Measurements from ENCODE around the gene ROR1. TPM values are rescaled to one million over a fixed set of nuclear protein-coding genes. Genes with fewer than 3 reads are reported as not detected.

Gene ROR1
- total and polyA plus RNA-seq, 10 of the 15 experiments (the other 5 are each of a cell fraction or from before 2014, with no cell fraction given), result 0.02 to 0.08 (median 0.05) TPM; not detected in 6

GRCh38 chr1:64163970-64164369 lies 390.2 kb downstream of the ROR1 start:
- ATAC-seq (no peak), FAIRE-seq (no peak), DNase-seq (ENCODE audit: low read depth, low spot score) (no peak)
- Histone ChIP-seq H3K4me3 (no peak overlapping the region), H3K9me3 (replicated peaks; ENCODE audit: control insufficient read depth, insufficient read depth, low read length) (no peaks in the 10 kb centered on the region; the same call in 2 of the 3 replicates), H3K4me1 (ENCODE audit: control insufficient read depth, insufficient read depth, low read length) (no peaks in the 10 kb centered on the region), H3K79me2 (ENCODE audit: control insufficient read depth, insufficient read depth, low read length) (no peaks in the 10 kb centered on the region), H2AFZ (ENCODE audit: control insufficient read depth, low read depth, low read length) (no peak overlapping the region), H3K4me2 (ENCODE audit: control insufficient read depth, insufficient read depth) (no peak overlapping the region), H4K20me1 (ENCODE audit: control insufficient read depth, insufficient read depth) (no peaks in the 10 kb centered on the region), H3K36me3 (ENCODE audit: control insufficient read depth in 2 of 2, insufficient read depth in 2 of 2, low read length in 1 of 2) (no peaks in the 10 kb centered on the region), H3K9ac (ENCODE audit: control insufficient read depth, insufficient read depth, low read length) (no peak overlapping the region), H3K27ac (ENCODE audit: control insufficient read depth, insufficient read depth) (no peak overlapping the region), H3K27me3 (replicated peaks in 1 of 2; ENCODE audit: control insufficient read depth in 2 of 2, insufficient read depth in 2 of 2, low read length in 1 of 2) (no peaks in the 10 kb centered on the region)
- BruUV-seq (replicated peaks), result no TSS peak
- intact Hi-C loops (cut with micrococcal nuclease; ENCODE audit: unreplicated experiment), result no loop called here
- CTCF ChIA-PET, result interaction anchor here (0.7 to 3.3 kb wide), 5 partner anchors 9 to 82 kb away, joined by 3 to 19 read pairs (median 5); no protein-coding TSS in a partner anchor
- WGBS (ENCODE audit: insufficient coverage, insufficient replicate concordance, low lambda C conversion rate, missing lambda C conversion rate), result 0% methylated on average over 1 of the region's 1 CpG
- SMC1A ChIA-PET (ENCODE audit: uncharacterized antibody, unreplicated experiment), result interaction anchor here (0.6 to 3.0 kb wide), 5 partner anchors 20 to 83 kb away, joined by 3 to 9 read pairs (median 3); no protein-coding TSS in a partner anchor
- in situ Hi-C loops (cut with MboI), result no loop called here
- RAD21 ChIA-PET (ENCODE audit: unreplicated experiment), result interaction anchor here (0.9 to 1.6 kb wide), 2 partner anchors 10 to 64 kb away, joined by 3 read pairs; no protein-coding TSS in a partner anchor
- TF ChIP-seq RAD21 (IDR thresholded peaks at IDR 0.05; ENCODE audit: insufficient read depth, low read depth, low read length) (0 out of 2 replicates have a peak, but pooled peaks have one; percentile 14), NR2C2 (IDR thresholded peaks at IDR 0.05; ENCODE audit: borderline replicate concordance, control insufficient read depth, insufficient read length, low read depth) (no peak)
- POLR2A ChIA-PET, result no interaction called here

GRCh38 chr1:64166629-64167028 lies 392.8 kb downstream of the ROR1 start:
- H3K27ac ChIP-seq (ENCODE audit: control insufficient read depth, insufficient read depth), result no peak overlapping the region
- ATAC-seq (no peak), DNase-seq (ENCODE audit: low read depth, low spot score) (no peak), FAIRE-seq (no peak)
- H3K4me1 ChIP-seq (ENCODE audit: control insufficient read depth, insufficient read depth, low read length), result peaks cover 5% of the 10 kb centered on the region
- ChIA-PET POLR2A (no interaction called here), CTCF (interaction anchor here (2.4 kb wide), 1 partner anchor 30 kb away, joined by 10 read pairs; no protein-coding TSS in a partner anchor), RAD21 (ENCODE audit: unreplicated experiment) (interaction anchor here (0.9 kb wide), 1 partner anchor 31 kb away, joined by 3 read pairs; no protein-coding TSS in a partner anchor), SMC1A (ENCODE audit: uncharacterized antibody, unreplicated experiment) (interaction anchor here (0.5 to 1.4 kb wide), 3 partner anchors 65 to 492 kb away, joined by 3 read pairs; no protein-coding TSS in a partner anchor)
- no peak overlapping the region for H3K4me3 ChIP-seq
- WGBS (ENCODE audit: insufficient coverage, insufficient replicate concordance, low lambda C conversion rate, missing lambda C conversion rate), result 33% methylated on average over 3 of the region's 3 CpGs
- H2AFZ ChIP-seq (ENCODE audit: control insufficient read depth, low read depth, low read length), result no peak overlapping the region
- no peak overlapping the region for H3K4me2 ChIP-seq (ENCODE audit: control insufficient read depth, insufficient read depth)
- intact Hi-C loops (cut with micrococcal nuclease; ENCODE audit: unreplicated experiment) (no loop called here), in situ Hi-C loops (cut with MboI) (no loop called here)
- H3K27me3 ChIP-seq (replicated peaks in 1 of 2; ENCODE audit: control insufficient read depth in 2 of 2, insufficient read depth in 2 of 2, low read length in 1 of 2), result no peaks in the 10 kb centered on the region
- no peaks in the 10 kb centered on the region for H3K79me2 ChIP-seq (ENCODE audit: control insufficient read depth, insufficient read depth, low read length)
- H3K36me3 ChIP-seq (ENCODE audit: control insufficient read depth in 2 of 2, insufficient read depth in 2 of 2, low read length in 1 of 2), result no peaks in the 10 kb centered on the region
- H3K9ac ChIP-seq (ENCODE audit: control insufficient read depth, insufficient read depth, low read length), result no peak overlapping the region
- BruUV-seq (replicated peaks), result no TSS peak
- H3K9me3 ChIP-seq (replicated peaks; ENCODE audit: control insufficient read depth, insufficient read depth, low read length), result no peaks in the 10 kb centered on the region; the same call in 2 of the 3 replicates
- no peaks in the 10 kb centered on the region for H4K20me1 ChIP-seq (ENCODE audit: control insufficient read depth, insufficient read depth)
- TF ChIP-seq NR2C1 (IDR thresholded peaks at IDR 0.05), result no peak
- TF ChIP-seq IRF4 (IDR thresholded peaks at IDR 0.05; ENCODE audit: low read depth, low read length), result no peak
- TF ChIP-seq RUNX3 (IDR thresholded peaks at IDR 0.05; ENCODE audit: low read length), result no peak
- no peak for TF ChIP-seq SIX5 (IDR thresholded peaks at IDR 0.05; ENCODE audit: low read depth, low read length, severe bottlenecking)
- TF ChIP-seq ATF2 (IDR thresholded peaks at IDR 0.05; ENCODE audit: low read length), result no peak
- TF ChIP-seq STAT1 (conservative IDR thresholded peaks at IDR 0.05), result no peak
- no peak for TF ChIP-seq ATF3 (IDR thresholded peaks at IDR 0.05; ENCODE audit: borderline replicate concordance, extremely low read depth, low read depth, low read length)
- no peak for TF ChIP-seq CHD2 (IDR thresholded peaks at IDR 0.05; ENCODE audit: borderline replicate concordance, low read depth, low read length)
- no peak for TF ChIP-seq BRCA1 (IDR thresholded peaks at IDR 0.05; ENCODE audit: low read depth, low read length)
- TF ChIP-seq HDAC6 (IDR thresholded peaks at IDR 0.05; ENCODE audit: unreplicated experiment), result no peak
- TF ChIP-seq MAX (IDR thresholded peaks at IDR 0.05; ENCODE audit: low read depth, low read length), result no peak
- no peak for TF ChIP-seq NFIC (IDR thresholded peaks at IDR 0.05; ENCODE audit: low read depth, low read length)
- TF ChIP-seq MTA2 (IDR thresholded peaks at IDR 0.05; ENCODE audit: low read depth), result no peak
- no peak for TF ChIP-seq ATF7 (IDR thresholded peaks at IDR 0.05; ENCODE audit: low read depth)
- TF ChIP-seq HCFC1 (IDR thresholded peaks at IDR 0.05; ENCODE audit: low read length), result no peak
